SK-N-SH treated with all-trans-retinoic acid at 6 μM for 48 hours (cell line): ENCODE results near the gene CRHR2.

ENCODE experiments used
- ARNTL ChIP-seq: fragments of 450-650 bp; formaldehyde crosslinking; IDR thresholded peaks from 2 replicates; pipeline ENCODE4 v1.5.0; 2020; ENCODE audit warnings: low read depth, mild to moderate bottlenecking, moderate library complexity, borderline replicate concordance
- CSDC2 ChIP-seq: fragments of 250-450 bp; sonication (Bioruptor Pico); IDR thresholded peaks from 2 replicates; pipeline ENCODE4 v1.5.0; 2020; ENCODE audit warnings: mild to moderate bottlenecking, moderate library complexity
- ESRRG ChIP-seq: fragments of 250-450 bp; sonication (Bioruptor Pico); IDR thresholded peaks from 2 replicates; pipeline ENCODE4 v1.6.1; 2021; ENCODE audit warnings: mild to moderate bottlenecking
- ISL1 ChIP-seq: fragments of 250-450 bp; sonication (Bioruptor Pico); IDR thresholded peaks from 2 replicates; pipeline ENCODE4 v2.1.2; 2022; ENCODE audit warnings: mild to moderate bottlenecking, moderate library complexity
- SNAI2 ChIP-seq: fragments of 250-450 bp; sonication (Bioruptor Pico); IDR thresholded peaks from 2 replicates; pipeline ENCODE4 v1.5.0; 2020; ENCODE audit warnings: mild to moderate bottlenecking, moderate library complexity
- ZC3H10 ChIP-seq: fragments of 250-450 bp; sonication (Bioruptor Pico); IDR thresholded peaks from 2 replicates; pipeline ENCODE4 v1.5.1; 2021; ENCODE audit warnings: mild to moderate bottlenecking, moderate library complexity
- ZFP3 ChIP-seq: fragments of 250-450 bp; sonication (Bioruptor Pico); IDR thresholded peaks from 2 replicates; pipeline ENCODE4 v1.5.0; 2020; ENCODE audit warnings: mild to moderate bottlenecking, moderate library complexity
- ZFP30 ChIP-seq: fragments of 450-650 bp; formaldehyde crosslinking; IDR thresholded peaks from 2 replicates; pipeline ENCODE4 v1.5.0; 2022; ENCODE audit warnings: mild to moderate bottlenecking, moderate library complexity
- ZNF565 ChIP-seq: fragments of 450-650 bp; formaldehyde crosslinking; conservative IDR thresholded peaks from 2 replicates; pipeline ENCODE4 v1.5.0; 2020; ENCODE audit warnings: low read depth, mild to moderate bottlenecking, moderate library complexity
- ZNF70 ChIP-seq: fragments of 450-650 bp; formaldehyde crosslinking; IDR thresholded peaks from 2 replicates; pipeline ENCODE4 v1.5.0; 2020; ENCODE audit warnings: mild to moderate bottlenecking, moderate library complexity
- TF ChIP-seq, protein P1 (sequence below): fragments of 250-450 bp; sonication (Bioruptor Pico); IDR thresholded peaks from 2 replicates; pipeline ENCODE4 v1.8.0; 2020; ENCODE audit warnings: mild to moderate bottlenecking, moderate library complexity, borderline replicate concordance
- TF ChIP-seq, protein P2 (sequence below): fragments of 250-450 bp; sonication (Bioruptor Pico); IDR thresholded peaks from 2 replicates; pipeline ENCODE4 v1.5.0; 2020; ENCODE audit warnings: mild to moderate bottlenecking, moderate library complexity
- TF ChIP-seq, protein P3 (sequence below): fragments of 250-450 bp; sonication (Bioruptor Pico); IDR thresholded peaks from 2 replicates; pipeline ENCODE4 v1.5.1; 2021; ENCODE audit warnings: mild to moderate bottlenecking, moderate library complexity

DNA sequence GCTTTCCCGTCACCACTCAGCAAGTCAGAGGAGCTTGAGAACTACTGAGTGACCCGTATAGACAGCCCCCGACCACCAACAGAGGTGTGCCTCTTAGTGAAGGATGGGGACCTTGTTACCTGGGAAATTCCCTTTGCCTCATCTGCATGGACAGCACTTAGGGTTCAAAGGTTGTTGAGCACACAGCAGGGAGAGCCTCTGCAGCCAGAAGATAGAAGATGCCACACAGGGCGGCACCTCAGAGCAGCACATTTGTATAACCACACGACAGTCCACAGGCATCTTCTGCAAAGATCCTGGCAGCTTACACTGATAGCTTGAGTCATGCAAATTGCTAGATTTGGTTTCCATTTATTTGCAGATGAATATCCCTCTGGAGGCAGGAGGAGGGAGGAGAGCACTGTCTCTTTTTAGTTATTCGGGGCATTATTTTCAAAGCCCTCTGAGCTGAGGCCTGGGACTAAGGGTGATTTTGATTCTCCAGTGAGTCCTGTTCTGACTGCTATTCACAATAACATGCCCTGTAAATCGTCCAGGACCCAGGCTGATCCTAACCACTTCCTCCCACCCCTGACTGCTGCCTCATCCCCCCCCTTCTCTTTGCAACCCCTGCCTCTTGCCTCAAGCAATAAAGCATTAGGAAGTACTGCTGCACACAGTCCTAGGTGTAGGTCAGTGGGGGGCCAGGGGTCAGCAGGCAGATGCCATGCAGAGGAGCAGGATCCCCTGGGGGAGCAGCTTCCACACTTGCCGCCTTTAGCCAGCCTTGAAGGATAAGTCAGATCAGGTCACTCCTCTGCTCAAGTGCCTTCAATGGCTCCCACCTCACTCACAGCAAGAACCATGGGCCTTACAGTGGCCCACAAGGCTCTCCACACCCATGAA is 45.0 kb upstream of the CRHR2 start:
- TF ChIP-seq, protein P1, sequence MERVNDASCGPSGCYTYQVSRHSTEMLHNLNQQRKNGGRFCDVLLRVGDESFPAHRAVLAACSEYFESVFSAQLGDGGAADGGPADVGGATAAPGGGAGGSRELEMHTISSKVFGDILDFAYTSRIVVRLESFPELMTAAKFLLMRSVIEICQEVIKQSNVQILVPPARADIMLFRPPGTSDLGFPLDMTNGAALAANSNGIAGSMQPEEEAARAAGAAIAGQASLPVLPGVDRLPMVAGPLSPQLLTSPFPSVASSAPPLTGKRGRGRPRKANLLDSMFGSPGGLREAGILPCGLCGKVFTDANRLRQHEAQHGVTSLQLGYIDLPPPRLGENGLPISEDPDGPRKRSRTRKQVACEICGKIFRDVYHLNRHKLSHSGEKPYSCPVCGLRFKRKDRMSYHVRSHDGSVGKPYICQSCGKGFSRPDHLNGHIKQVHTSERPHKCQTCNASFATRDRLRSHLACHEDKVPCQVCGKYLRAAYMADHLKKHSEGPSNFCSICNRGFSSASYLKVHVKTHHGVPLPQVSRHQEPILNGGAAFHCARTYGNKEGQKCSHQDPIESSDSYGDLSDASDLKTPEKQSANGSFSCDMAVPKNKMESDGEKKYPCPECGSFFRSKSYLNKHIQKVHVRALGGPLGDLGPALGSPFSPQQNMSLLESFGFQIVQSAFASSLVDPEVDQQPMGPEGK, result no peak
- TF ChIP-seq, protein P2, sequence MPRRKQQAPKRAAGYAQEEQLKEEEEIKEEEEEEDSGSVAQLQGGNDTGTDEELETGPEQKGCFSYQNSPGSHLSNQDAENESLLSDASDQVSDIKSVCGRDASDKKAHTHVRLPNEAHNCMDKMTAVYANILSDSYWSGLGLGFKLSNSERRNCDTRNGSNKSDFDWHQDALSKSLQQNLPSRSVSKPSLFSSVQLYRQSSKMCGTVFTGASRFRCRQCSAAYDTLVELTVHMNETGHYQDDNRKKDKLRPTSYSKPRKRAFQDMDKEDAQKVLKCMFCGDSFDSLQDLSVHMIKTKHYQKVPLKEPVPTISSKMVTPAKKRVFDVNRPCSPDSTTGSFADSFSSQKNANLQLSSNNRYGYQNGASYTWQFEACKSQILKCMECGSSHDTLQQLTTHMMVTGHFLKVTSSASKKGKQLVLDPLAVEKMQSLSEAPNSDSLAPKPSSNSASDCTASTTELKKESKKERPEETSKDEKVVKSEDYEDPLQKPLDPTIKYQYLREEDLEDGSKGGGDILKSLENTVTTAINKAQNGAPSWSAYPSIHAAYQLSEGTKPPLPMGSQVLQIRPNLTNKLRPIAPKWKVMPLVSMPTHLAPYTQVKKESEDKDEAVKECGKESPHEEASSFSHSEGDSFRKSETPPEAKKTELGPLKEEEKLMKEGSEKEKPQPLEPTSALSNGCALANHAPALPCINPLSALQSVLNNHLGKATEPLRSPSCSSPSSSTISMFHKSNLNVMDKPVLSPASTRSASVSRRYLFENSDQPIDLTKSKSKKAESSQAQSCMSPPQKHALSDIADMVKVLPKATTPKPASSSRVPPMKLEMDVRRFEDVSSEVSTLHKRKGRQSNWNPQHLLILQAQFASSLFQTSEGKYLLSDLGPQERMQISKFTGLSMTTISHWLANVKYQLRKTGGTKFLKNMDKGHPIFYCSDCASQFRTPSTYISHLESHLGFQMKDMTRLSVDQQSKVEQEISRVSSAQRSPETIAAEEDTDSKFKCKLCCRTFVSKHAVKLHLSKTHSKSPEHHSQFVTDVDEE (CRISPR knock-in tag), result no peak
- no peak for TF ChIP-seq ISL1 (CRISPR knock-in tag)
- no peak for TF ChIP-seq ARNTL (CRISPR knock-in tag)
- TF ChIP-seq, protein P3, sequence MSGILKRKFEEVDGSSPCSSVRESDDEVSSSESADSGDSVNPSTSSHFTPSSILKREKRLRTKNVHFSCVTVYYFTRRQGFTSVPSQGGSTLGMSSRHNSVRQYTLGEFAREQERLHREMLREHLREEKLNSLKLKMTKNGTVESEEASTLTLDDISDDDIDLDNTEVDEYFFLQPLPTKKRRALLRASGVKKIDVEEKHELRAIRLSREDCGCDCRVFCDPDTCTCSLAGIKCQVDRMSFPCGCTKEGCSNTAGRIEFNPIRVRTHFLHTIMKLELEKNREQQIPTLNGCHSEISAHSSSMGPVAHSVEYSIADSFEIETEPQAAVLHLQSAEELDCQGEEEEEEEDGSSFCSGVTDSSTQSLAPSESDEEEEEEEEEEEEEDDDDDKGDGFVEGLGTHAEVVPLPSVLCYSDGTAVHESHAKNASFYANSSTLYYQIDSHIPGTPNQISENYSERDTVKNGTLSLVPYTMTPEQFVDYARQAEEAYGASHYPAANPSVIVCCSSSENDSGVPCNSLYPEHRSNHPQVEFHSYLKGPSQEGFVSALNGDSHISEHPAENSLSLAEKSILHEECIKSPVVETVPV (CRISPR knock-in tag), result no peak
- TF ChIP-seq ZNF565 (CRISPR knock-in tag), result no peak
- no peak for TF ChIP-seq ZNF70 (CRISPR knock-in tag)
- TF ChIP-seq ZC3H10 (CRISPR knock-in tag), result no peak
- no peak for TF ChIP-seq ESRRG (CRISPR knock-in tag)
- no peak for TF ChIP-seq ZFP30 (CRISPR knock-in tag)
- TF ChIP-seq CSDC2 (CRISPR knock-in tag), result no peak
- TF ChIP-seq SNAI2 (CRISPR knock-in tag), result no peak
- TF ChIP-seq ZFP3, result no peak
